HG03575 (cell line): ENCODE data around the gene OTOF.

ENCODE experiments used
- ATAC-seq: cut with Tn5 transposase; IDR thresholded peaks from one replicate; pipeline ENCODE4 v1.9.1; 2021; ENCODE audit not compliant: unreplicated experiment, insufficient number of reproducible peaks, low FRiP score; ENCODE audit errors: extremely low read depth

OTOF gene

GRCh38 chr2:26477911-26478253 lies at the start of gene OTOF:
Gene OTOF (minus strand): TSS chr2:26478124.
- ATAC-seq, result no peak

- no peak for ATAC-seq
These were observed 48.7 kb upstream of the OTOF start for GRCh38 chr2:26526589-26526988.

- no peak for ATAC-seq
These were observed 48.2 kb upstream of the OTOF start for GRCh38 chr2:26526105-26526504.

- no peak for ATAC-seq
These were observed 45.8 kb upstream of the OTOF start for GRCh38 chr2:26523750-26524149.

- no peak for ATAC-seq
These were observed 44.8 kb upstream of the OTOF start for GRCh38 chr2:26522751-26523171.

- no peak for ATAC-seq
These were observed 44.4 kb upstream of the OTOF start for GRCh38 chr2:26522325-26522724.

GRCh38 chr2:26521913-26522180 lies 43.9 kb upstream of the OTOF start:
- ATAC-seq, result no peak

- ATAC-seq, result no peak
These were observed 43.4 kb upstream of the OTOF start for GRCh38 chr2:26521054-26521912.

GRCh38 chr2:26520148-26520449 lies 42.2 kb upstream of the OTOF start:
- ATAC-seq, result no peak

GRCh38 chr2:26519396-26520147 lies 41.6 kb upstream of the OTOF start:
- ATAC-seq, result no peak

GRCh38 chr2:26516781-26517180 lies 38.9 kb upstream of the OTOF start:
- ATAC-seq, result no peak

GRCh38 chr2:26516246-26516645 lies 38.3 kb upstream of the OTOF start:
- ATAC-seq, result no peak

GRCh38 chr2:26515771-26516170 lies 37.8 kb upstream of the OTOF start:
- ATAC-seq, result no peak

GRCh38 chr2:26514045-26514444 lies 36.1 kb upstream of the OTOF start:
- no peak for ATAC-seq

- no peak for ATAC-seq
These were observed 35.3 kb upstream of the OTOF start for GRCh38 chr2:26513261-26513660.

GRCh38 chr2:26511466-26511865 lies 33.5 kb upstream of the OTOF start:
- ATAC-seq, result no peak

GRCh38 chr2:26510344-26510973 lies 32.5 kb upstream of the OTOF start:
- no peak for ATAC-seq

GRCh38 chr2:26509141-26509540 lies 31.2 kb upstream of the OTOF start:
- ATAC-seq, result no peak

GRCh38 chr2:26507932-26508331 lies 30.0 kb upstream of the OTOF start:
- no peak for ATAC-seq

- ATAC-seq, result no peak
These were observed 29.2 kb upstream of the OTOF start for GRCh38 chr2:26507088-26507487.
